CD4-positive, alpha-beta T cell treated with Interleukin-2 at 100 ng/mL for 4 hours (primary cell): ENCODE data around the gene NSMF.

Experiments
- DNase-seq: peaks from one replicate; pipeline ENCODE4 v3.0.0-alpha.2; 2020; ENCODE audit warnings: low spot score

Gene NSMF, protein sequence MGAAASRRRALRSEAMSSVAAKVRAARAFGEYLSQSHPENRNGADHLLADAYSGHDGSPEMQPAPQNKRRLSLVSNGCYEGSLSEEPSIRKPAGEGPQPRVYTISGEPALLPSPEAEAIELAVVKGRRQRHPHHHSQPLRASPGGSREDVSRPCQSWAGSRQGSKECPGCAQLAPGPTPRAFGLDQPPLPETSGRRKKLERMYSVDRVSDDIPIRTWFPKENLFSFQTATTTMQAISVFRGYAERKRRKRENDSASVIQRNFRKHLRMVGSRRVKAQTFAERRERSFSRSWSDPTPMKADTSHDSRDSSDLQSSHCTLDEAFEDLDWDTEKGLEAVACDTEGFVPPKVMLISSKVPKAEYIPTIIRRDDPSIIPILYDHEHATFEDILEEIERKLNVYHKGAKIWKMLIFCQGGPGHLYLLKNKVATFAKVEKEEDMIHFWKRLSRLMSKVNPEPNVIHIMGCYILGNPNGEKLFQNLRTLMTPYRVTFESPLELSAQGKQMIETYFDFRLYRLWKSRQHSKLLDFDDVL

DNA sequence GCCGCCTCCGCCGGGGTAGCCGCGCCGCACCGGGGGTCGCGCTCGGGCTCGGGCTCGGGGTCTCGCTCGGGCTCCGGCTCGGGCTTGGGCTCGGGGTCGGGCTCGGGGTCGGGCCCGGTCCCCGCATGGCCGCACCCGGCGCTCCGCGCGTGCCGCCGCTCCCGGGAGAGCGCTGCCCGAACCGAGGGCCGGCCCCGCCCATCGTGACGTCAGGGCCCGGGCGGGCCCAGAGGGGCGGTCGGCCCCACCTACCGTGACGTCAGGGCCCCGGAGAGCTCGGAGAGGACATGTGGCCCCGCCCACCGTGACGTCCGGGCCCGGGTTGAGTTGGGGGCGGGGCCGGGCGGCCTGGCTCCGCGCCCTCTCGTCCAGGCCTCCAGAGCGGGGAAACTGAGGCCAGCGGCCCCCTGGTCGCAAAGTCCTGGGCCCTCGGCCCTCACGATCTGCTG is at the start of gene NSMF:
NSMF (minus strand) TSS at position 183 of the 449 bp plus-strand sequence. CDS start 232 bp downstream, outside the sequence.
- DNase-seq: peak; percentile 92

DNA sequence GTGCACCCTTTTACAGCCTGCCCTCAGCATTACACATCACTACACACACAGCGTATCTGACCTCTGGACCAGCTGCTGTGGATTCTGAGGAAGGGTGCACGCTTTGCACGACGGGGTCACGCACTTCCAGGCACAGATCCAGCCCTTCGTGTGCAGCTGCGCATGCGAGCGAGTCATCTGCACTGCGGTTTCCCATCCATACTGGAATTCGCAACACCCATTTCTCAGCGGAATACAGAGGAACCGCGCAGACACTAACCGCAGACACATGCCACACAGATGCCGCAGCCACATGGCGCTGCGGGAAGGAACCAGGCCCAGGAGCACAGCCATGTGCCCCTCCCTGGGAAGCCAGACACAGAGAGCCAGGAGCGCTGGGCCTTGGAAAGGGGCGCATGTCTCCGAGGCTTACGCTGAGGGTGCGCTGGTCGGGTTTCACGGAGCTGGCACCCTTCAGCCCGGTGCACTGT is 47.6 kb upstream of the NSMF start:
- no peak for DNase-seq

DNA sequence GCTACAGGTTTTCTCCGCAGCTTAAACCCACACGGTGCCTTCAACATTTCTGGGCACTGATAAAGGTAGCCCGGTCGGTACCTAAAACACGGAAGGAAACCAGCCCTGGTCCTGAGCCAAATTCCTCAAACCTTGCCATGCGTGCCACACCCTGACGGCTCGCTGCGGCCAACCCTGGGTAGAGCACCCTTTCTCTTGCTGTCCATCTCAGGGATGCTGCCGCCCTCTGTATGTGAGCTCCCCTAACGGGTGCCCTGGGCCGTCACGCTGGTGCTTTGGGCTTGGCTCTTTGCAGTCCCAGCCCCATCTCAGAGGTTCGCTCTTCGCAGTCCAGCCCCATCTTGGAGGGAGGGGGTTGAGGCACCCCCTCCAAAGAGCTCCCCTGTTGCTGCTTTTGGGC is 47.1 kb upstream of the NSMF start:
- DNase-seq: no peak

DNA sequence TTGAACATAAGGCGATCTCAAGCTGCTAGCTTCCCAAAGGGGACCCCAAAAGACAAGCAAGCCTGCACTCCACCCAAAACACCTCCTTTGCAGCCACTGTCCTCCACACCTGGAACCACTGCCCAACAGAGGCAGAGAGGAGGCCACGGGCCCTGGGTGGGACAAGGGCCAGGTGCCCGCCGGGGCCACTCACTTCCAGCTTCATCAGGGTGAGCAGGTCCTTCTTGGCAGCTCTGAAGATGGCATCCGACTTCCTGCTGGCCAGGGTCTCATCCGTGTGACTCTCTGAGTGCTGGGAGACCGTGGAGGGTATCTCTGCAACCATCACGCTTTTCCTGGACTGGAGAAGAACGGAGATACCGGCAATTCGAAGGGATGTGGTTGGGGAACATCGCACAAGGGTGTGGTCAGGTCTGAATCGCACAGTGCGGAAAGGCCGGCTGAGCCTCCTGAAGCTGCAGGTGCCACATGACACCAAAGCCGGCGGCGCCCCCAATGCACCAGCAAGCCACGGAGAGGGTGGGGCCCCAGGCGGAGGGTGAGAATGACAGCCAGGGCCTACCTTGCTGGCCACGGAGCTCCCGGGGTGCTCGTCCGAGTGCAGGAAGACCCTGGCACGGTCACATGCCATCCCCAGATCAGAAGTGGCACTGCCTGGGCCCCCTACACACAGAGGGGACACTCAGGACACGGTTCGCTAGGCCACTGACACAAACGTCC is 46.4 kb upstream of the NSMF start:
- no peak for DNase-seq

DNA sequence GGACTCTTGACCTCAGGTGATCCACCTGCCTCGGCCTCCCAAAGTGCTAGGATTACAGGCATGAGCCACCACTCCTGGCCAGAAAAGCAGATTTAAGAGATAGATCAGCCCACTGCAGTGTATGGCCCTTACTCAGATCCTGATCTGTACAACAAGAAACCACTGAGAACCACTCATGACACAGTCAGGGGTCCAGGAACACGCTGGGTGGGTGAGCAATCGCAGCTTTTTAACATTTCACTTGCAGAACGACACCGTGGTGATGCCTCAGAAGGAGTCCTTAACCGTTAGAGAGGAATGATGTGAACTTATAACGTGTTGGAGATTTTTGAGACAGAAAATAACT is 45.3 kb upstream of the NSMF start:
- no peak for DNase-seq

DNA sequence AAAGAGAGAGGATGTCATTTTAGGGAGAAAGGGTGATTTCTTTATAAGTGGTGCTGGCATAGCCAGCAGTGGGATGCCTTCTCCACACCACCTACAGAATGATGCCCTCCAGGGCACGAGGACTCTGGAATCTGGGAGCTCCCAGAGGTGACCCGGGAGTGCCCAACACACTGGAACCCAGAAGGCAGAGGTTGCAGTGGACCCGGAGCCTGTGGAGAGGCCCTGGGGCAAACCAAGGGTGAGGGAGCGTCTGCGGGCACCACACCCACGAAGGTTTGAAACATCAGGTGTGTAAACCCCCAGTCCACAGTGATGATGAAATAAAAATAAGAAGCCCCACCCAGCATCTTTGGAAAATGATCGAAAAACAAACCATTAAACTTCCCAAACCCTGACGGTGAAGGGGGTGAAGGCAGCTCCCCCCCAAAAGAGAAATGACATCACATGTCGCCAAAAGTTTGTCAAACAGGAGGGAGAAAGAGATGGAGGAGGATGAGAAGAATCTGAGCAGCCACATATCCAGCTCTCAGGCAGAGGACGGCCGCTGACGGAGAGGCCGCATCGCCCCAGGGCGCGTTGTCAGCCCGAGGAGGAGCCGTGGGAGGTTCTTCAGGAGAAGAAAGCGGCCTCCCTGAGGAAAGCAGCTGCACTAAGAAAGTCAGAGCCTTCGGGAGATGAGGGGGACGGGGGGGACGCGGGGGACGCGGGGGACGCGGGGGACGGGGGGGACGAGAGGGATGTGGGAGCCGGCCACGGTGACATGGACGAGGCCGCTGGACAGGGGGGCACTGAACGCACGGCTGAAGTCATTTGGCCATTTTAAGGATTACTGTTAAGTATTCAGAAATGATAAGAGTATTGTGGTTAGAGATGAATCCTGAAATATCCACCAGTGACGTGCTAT is 43.1 kb upstream of the NSMF start:
- no peak for DNase-seq

DNA sequence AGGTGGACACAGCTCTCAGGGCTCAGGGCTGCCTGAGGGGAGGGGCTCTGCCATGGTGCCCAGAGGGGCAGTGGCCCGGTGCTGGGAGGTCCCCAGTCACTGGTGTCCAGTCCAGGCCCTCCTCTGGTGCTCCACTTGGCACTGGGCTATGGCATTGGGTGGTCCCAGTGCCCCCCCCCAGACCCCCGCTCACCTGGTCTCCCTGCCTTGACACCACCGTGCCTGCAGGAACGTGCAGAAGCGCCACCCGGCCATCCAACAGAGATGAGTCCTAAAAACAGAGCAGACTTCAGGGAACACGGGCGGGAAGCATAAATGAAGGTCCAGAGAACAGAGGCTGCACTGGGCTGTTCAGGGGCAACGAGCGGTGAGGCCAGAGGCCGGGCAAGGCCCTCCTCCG is 42.3 kb upstream of the NSMF start:
- DNase-seq: no peak

DNA sequence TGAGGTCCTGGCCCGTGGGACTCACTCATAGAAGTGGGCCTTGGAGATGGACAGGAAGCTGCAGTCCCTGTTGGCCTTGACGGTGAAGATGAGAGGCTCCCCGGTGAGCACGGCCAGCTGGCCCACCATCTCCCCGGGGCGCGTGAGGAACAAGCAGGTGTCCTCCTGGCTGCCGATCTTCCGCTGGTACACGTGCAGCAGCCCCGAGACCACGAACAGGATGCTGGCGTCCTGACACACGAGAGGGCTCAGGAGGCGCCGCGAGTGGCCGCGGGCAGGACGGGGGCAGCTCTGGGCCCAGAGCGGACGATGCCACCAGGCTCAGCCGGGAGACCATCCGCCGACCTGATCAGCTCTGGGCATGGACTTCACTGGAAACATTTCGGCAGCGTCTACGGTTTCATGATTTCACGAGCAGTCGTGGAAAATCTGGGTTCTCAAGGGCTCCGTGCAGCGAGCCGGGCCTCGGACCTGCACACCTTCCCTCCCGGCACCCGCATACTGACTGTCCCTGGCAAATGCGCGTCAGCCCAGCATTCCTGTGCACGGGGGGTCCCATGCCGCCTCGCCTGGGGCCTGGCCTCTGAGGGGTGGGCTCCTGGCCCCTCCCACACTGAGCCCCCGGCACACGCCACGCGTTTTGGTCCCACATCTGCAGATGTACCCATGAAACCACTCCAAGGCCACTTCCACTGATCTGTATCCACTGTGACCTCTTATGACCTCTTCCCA is 41.7 kb upstream of the NSMF start:
- no peak for DNase-seq

DNA sequence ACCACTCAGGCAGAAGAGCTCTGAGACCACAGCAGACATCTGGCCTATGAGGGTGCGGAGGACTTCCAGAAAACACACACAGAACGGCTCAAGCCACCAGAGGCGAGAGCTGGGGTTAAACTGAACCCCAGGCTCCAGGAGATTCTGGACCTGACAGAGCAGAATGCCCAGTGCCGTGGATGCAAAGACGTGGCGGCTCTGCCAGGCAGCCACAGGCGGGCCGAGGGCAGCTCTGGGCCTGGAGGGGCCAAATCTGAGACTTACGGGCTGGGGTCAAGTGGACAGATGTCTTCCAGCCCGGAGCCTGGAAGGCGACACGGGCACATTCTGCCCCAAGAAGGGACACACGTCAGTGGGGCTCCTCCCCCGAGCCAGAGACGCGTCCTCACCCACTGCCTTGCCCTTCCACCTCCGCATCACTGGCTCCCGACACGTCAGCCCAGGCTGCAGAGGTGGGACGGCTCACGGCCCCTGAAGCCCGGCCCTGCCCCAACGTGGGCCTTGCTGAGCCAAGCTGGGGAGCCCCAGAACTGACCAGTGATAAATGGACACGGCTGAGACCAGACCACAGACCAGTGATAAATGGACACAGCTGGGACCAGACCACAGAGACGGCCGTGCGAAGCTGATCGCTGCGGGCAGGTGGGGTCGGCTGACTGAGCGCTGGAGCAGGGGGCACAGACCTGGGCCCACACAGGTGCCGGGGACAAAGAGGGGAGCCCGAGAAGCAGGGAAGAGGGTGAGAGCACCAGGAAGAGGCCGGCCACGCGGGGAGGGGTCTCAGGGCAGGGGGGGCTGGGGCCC is 40.9 kb upstream of the NSMF start:
- no peak for DNase-seq

DNA sequence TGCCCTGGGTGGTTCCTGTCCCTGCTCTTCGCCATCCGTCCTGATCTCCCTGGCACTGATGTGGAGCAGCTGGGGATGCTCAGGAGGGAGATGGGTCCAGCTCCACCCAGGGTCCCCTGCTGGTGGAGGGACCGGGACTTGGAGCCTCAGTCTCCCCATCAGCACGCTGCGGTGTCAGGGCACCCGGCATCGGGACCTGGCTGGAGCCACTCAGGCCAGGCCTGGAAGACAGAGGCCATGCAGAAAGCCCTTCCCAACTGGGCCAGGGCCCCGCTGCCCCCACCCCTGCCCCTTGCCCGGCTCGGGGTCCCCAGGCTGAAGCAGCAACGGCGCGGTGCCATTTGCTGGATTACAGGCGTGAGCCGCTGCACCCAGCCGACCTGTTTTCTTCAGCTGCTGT is 40.3 kb upstream of the NSMF start:
- no peak for DNase-seq

DNA sequence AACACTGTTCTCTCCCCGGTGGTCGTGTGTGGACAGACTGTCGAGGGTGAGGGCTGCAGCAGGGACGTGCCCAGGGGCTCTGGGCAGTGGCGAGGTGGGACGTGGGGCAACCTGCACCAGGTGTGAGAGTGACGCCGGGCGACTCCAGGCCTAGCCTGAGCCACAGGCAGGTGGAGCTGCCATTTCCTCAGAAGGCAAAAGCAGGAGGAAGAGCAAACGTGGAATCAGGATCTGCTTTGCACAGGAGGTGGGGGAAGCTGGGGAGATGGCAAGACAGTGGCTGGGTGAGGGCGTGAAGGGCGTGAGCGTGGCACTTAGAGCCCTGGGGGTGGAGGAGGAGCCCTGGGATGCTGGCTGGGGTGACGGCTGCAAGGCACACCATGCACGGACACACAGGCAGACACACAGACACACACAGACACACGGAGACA is 39.6 kb upstream of the NSMF start:
- DNase-seq: no peak

DNA sequence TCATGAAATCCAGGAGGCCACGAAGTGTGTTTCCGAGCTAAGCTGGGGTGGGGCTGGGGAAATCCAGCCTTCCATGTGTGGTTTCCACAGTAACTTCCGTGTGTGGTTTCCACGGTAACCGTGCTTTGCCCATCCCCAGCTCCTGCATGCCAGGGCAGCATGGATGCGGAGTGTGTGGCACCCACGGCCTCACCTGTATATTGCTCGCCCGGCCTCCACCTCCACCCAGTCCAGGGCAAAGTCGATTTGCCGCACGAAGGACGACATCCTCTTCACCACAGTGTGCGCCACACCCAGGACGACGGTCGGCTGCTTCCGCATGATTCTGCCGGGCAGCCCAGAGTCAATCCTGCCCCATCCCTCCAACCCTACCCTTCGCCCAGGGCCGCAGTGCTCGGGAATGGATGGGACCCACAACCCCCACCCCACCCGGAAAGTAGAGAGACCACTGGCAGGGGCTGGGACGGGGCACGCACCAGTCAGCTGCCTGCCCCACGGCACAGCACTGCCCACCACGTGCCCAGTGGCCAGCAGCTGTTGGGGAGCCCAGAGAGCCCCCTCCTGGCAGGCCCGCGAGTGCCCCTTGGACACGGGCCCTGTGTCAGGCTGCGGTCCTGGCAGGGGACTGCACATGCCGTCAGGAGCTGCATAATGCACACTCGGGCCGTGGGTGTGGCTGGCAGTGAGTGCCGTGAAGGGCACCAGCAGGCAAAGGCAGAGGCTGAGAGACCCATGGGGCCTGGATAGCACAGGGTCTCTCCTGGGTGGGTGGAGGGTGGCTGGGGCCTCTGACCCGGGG is 39.0 kb upstream of the NSMF start:
- no peak for DNase-seq

DNA sequence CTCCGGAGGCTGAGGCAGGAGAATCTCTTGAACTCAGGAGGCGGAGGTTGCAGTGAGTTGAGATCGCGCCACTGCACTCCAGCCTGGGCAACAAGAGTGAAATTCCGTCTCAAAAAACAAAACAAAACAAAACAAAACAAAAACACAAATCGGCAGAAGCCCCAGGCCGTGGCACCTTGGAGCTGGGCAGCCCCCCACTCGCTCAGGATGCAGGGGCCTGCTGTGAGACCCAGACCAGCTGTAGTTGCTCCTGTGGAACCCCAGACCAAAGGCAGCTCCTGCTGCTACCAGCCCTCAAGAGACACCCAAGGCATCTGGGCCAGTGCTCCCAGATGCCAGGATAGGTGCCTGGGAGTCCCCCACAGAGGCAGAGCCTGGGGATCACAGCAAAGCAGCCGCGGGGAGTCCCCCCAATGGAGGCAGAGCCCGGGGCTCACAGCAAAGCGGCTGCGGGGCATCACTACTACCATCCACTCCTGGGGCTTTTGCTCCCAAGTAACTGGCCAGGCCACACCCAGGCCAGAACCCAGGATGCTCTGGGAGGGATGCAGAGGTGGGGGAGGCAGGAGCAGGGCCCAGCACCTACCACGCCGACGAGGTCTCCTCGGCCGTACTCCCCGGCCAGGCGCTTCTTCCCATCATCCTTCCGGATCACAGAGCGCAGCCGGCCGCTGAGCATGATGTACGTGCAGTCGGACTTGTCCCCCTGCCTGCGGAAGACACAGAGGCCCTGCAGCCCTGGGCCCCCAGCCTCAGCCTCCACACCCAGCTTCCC is 37.7 kb upstream of the NSMF start:
- no peak for DNase-seq

DNA sequence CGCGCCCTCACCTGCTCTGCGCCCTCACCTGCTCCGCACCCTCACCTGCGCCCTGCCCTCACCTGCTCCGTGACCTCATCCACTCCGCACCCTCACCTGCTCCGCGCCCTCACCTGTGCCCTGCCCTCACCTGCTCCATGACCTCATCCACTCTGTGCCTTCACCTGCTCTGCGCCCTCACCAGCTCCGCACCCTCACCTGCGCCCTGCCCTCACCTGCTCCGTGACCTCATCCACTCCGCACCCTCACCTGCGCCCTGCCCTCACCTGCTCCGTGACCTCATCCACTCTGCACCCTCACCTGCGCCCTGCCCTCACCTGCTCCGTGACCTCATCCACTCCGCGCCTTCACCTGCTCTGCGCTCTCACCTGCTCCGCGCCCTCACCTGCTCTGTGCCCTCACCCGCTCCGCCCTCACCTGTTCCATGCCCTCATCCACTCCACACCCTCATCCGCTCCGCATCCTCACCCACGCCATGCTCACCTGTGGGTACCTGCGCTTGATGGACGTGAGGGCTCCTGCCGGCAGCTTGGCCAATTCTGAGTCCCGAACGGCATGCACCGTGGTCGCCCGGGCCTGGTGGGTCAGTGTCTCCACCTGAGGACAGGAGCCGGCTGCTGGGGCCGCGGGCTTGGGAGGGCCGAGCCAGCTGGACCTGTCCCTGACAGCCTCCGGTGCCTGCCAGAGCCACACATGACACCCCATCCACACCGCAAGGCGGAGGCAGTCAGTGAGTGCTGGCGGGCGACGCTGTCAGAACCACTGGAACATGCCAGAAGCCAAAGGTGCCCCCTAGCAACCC is 35.6 kb upstream of the NSMF start:
- no peak for DNase-seq

DNA sequence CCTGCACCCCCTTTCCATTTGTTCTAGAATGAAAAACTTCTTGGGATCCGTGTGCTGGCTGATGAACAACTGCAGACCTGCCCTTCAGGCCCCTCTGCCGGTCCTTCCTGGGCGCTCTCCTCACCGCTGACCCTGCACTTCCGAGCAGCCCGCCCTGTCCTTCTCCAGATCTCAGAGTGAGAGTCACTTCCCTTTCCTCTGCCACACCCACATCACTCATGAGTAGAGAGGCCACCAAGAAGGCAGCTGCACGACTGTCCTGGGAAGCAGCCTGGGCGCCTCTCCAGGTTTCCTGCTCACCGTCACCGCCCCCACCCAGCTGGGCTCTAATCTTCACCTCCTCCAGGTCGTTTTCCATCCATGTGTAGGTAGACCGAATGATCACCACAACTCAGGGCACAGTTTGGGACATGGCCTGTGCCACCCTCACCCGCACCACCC is 35.0 kb upstream of the NSMF start:
- DNase-seq: no peak

DNA sequence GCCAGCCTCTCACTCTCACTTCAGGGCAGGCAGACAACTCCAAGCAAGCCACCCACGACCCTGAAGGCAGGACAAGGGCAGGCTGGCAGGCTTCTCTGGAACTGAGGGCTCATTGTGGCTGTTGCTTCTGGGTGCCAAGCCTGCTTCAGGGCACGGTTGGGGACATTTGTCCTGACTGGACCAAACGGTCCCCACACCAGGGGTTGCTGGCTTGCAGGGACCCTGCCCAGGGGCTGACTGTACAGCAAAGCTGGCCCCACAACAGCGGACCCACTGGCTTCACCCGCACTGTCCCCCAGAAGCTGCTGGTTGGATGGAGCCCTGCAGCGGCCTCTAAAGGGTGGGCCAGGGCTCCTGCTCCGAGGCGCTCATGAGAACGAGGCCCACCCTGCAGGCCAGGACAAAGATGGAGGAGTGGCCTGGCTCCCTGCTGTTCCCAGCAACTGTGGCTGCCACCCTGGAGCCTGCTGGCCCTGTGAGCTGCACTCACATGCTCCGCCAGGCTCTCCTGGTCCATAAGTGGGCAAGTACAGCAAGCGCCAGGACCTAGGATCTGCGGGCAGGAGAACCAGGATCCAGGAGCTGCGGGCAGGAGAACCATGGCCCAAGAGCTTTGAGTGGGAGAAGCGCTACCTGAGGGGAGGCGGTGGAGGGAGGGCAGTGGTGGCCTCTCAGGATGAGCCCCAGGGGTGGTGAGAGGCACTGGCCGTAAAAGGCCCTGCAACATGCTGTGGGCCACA is 34.4 kb upstream of the NSMF start:
- DNase-seq: no peak
